Lung (tissue), 12 donors: ENCODE data around the gene TBC1D4. TPM values are rescaled to one million over a fixed set of nuclear protein-coding genes. Genes with fewer than 3 reads are reported as not detected.

Experiments used
- ATAC-seq: fragments of 200-7000 bp; cut with Tn5 transposase; one replicate; pipeline ENCODE4 v1.9.1; 2020; ENCODE audit warnings: moderate number of reproducible peaks; ENCODE audit not compliant: insufficient read depth, low FRiP score
- DNase-seq, 3 donors: peaks; one replicate each; pipeline ENCODE4 v3.0.0-alpha.2; 2013 to 2017
- H3K27ac ChIP-seq, 2 donors: one replicate each; pipeline ENCODE4 v1.5.1; 2013; ENCODE audit warnings: mild to moderate bottlenecking in 2 of 2, moderate library complexity in 2 of 2, control low read depth in 1 of 2, inconsistent platforms in 1 of 2, low read depth in 1 of 2, low read length in 1 of 2
- H3K27me3 ChIP-seq, 3 donors: one replicate each; pipeline ENCODE4 v1.5.1; 2013; ENCODE audit warnings: low read length in 2 of 3; ENCODE audit not compliant: control insufficient read depth in 3 of 3, insufficient read depth in 3 of 3
- H3K36me3 ChIP-seq, 4 donors: one replicate each; pipeline ENCODE4 v1.5.1; 2013; ENCODE audit warnings: low read length in 4 of 4, mild to moderate bottlenecking in 1 of 4, moderate library complexity in 1 of 4; ENCODE audit not compliant: control insufficient read depth in 4 of 4, insufficient read depth in 4 of 4
- H3K4me1 ChIP-seq, 5 donors: one replicate each; pipeline ENCODE4 v1.5.1; 2013; ENCODE audit warnings: low read length in 5 of 5, mild to moderate bottlenecking in 2 of 5, moderate library complexity in 1 of 5; ENCODE audit not compliant: control insufficient read depth in 5 of 5, insufficient read depth in 5 of 5
- H3K4me3 ChIP-seq: one replicate; pipeline ENCODE4 v1.5.1; 2013; ENCODE audit warnings: mild to moderate bottlenecking, control low read depth, moderate library complexity
- H3K9ac ChIP-seq, 2 donors: one replicate each; pipeline ENCODE4 v1.5.1; 2013; ENCODE audit warnings: low read length in 2 of 2, control low read depth in 1 of 2; ENCODE audit not compliant: insufficient read depth in 1 of 2
- H3K9me3 ChIP-seq, 4 donors: one replicate each; pipeline ENCODE4 v1.5.1; 2013; ENCODE audit warnings: low read length in 3 of 4, mild to moderate bottlenecking in 1 of 4, moderate library complexity in 1 of 4; ENCODE audit not compliant: control insufficient read depth in 4 of 4, insufficient read depth in 3 of 4
- WGBS, 2 donors: extraction: QIAGEN DNeasy Blood & Tissue Kit; methylation state at CpG; one replicate each; pipeline ENCODE4 v1.1.7; 2013; 5-methylcytosine and 5-hydroxymethylcytosine counted together
- polyA plus RNA-seq, 2 donors: library from polyadenylated mRNA; stranded (reverse); fragments of 200-250 nt; gene quantifications; one replicate each; pipeline ENCODE4 v1.2.1, GENCODE V29; 2013
- total RNA-seq, 2 donors: library from RNA; depleted of rRNA in 1 of 2; stranded (reverse); fragments of >200 nt in 1 of 2; gene quantifications; one replicate each; pipeline ENCODE4 v1.2.1, GENCODE V29; 2014 to 2021
- TF ChIP-seq, protein P1 (sequence below): IDR thresholded peaks from 2 replicates; pipeline ENCODE4 v1.5.1; 2012; ENCODE audit warnings: mild to moderate bottlenecking; ENCODE audit errors: control extremely low read depth, extremely low read depth
- donor health status: control.
- donor health status: control.
- donor health status: Bipolar disorder and iron deficiency.
- donor health status: healthy.
- donor health status: DM: yes; HTN: yes; CAD: no.

TBC1D4 gene
- total and polyA plus RNA-seq, 4 donors = 4.3 to 26.4 (median 14.0) TPM

DNA sequence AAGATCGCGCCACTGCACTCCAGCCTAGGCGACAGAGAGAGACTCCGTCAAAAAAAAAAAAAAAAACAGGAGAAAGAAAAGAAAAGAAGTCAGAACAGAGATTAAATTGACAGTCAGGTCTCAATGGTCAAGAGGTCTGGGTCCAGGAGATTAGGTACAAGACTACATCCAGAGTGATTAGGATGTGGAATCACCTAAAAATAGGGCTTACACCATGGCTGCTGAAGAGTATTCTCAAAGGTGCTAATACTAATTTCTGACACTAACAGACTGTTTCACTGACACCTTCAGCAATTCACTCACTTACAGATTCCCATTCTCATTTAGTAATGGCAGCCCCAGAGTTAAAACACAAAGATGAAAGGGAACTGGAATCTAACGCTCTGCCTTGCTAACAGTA is 91.7 kb downstream of the TBC1D4 start:
- DNase-seq (no peak), ATAC-seq (no peak)
- no peaks in the 10 kb centered on the region for H3K9me3 ChIP-seq
- 97% methylated on average over 5 of the region's 5 CpGs for WGBS, 2 donors
- TF ChIP-seq, protein P1, sequence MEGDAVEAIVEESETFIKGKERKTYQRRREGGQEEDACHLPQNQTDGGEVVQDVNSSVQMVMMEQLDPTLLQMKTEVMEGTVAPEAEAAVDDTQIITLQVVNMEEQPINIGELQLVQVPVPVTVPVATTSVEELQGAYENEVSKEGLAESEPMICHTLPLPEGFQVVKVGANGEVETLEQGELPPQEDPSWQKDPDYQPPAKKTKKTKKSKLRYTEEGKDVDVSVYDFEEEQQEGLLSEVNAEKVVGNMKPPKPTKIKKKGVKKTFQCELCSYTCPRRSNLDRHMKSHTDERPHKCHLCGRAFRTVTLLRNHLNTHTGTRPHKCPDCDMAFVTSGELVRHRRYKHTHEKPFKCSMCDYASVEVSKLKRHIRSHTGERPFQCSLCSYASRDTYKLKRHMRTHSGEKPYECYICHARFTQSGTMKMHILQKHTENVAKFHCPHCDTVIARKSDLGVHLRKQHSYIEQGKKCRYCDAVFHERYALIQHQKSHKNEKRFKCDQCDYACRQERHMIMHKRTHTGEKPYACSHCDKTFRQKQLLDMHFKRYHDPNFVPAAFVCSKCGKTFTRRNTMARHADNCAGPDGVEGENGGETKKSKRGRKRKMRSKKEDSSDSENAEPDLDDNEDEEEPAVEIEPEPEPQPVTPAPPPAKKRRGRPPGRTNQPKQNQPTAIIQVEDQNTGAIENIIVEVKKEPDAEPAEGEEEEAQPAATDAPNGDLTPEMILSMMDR = no peak
- H3K27me3 ChIP-seq = no peaks in the 10 kb centered on the region
- no peak overlapping the region for H3K27ac ChIP-seq
- peaks cover 0 to 10% (median 0%) of the 10 kb centered on the region in 5 donors for H3K4me1 ChIP-seq
- no peak overlapping the region for H3K4me3 ChIP-seq
- no peaks in the 10 kb centered on the region for H3K36me3 ChIP-seq
- no peak overlapping the region for H3K9ac ChIP-seq

DNA sequence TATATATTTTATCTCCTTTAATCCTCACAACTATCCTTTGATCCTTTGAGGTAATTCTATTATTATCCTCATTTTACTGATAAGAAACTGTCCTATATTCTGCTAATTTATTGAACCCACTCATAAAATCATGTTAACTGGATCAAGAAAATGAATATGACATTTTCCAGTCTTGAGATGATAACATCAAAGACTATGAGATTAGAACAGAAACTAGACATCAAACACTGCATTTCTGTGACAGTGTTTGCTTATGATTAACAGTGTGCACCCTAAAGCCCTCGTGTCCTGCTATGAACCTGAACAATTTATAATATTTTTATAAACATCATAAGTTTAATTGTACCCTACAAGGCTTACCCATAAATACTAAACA is 96.3 kb downstream of the TBC1D4 start:
- DNase-seq (no peak), ATAC-seq (no peak)
- Histone ChIP-seq H3K4me3 (no peak overlapping the region), H3K4me1 (peaks cover 0 to 12% (median 0%) of the 10 kb centered on the region in 5 donors), H3K9me3 (no peaks in the 10 kb centered on the region), H3K27ac (no peak overlapping the region), H3K9ac (no peak overlapping the region), H3K27me3 (no peaks in the 10 kb centered on the region), H3K36me3 (no peaks in the 10 kb centered on the region)
- TF ChIP-seq, protein P1 = no peak
- WGBS, 2 donors = 53 to 65% methylated on average over 1 of the region's 1 CpG

DNA sequence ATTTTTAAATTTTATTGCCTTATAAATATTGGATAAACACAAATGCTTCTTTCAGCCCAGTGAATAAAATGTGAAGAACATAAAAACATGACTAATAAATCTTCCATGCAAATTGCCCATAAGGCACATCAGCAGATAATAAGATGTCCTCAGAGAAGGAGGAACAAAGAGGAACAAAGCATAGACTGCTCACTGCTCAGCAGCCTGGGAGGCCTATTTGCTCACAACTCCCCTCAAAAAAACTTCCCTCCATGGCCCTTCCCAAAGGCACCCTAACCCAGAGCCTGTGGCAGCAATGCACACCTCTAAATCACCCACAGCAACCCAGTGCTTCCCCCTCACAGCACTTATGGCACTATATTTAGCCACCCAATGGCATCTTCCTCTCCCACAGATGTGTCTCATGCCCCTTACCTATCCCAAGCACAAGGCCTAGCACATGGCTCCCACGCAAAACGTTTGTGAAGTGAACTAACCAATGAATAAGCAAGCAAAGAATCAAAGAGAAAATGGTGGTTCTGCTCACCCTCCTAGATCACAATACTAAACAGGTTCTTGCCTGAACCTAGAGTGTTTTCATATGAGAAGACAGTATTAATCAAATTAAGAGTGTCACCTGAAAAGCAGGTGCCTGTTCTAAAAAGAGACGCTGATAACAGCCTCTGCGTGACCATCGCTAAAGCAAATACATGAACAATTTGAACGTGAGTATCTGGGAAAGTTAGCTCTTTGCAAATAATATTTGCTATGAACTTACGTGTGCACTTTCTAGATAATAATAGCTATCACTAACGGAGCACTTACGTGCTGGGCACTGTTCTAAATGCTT is 96.9 kb downstream of the TBC1D4 start:
- DNase-seq (peak in 1 of 3 donors; percentile 8), ATAC-seq (peak; percentile 19)
- Histone ChIP-seq H3K9ac (no peak overlapping the region), H3K27me3 (no peaks in the 10 kb centered on the region), H3K9me3 (no peaks in the 10 kb centered on the region), H3K4me3 (no peak overlapping the region), H3K27ac (peak overlapping the region in 1 of 2 donors; percentile 46), H3K36me3 (no peaks in the 10 kb centered on the region), H3K4me1 (peaks cover 0 to 8% (median 0%) of the 10 kb centered on the region in 5 donors)
- TF ChIP-seq, protein P1 = no peak
- WGBS, 2 donors = 81 to 92% methylated on average over 9 of the region's 9 CpGs
